Stomach (tissue), 9 donors: Measurements from ENCODE around the gene CCR1. TPM values are rescaled to one million over a fixed set of nuclear protein-coding genes. Genes with fewer than 3 reads are reported as not detected.
"Not testable (repeated sequence)": the region's sequence is repeated elsewhere in the genome, so short reads cannot be mapped to it uniquely, and the experiment has no call there.

ENCODE experiments used
- DNase-seq, 2 donors: peaks; one replicate each; pipeline versions ENCODE4 v3.0.0 to v3.0.0-alpha.2; 2013 to 2019
- H3K27ac ChIP-seq, 5 donors: fragments of 200-600 bp in 4 of 5; sonication (generic) in 4 of 5; one replicate each; pipeline ENCODE4 v1.5.1; 2013 to 2019; ENCODE audit warnings: mild to moderate bottlenecking in 1 of 5, moderate library complexity in 1 of 5
- H3K27me3 ChIP-seq, 3 donors: fragments of 200-600 bp; sonication (generic); one replicate each; pipeline ENCODE4 v1.5.1; 2017 to 2019; ENCODE audit warnings: mixed run types in 1 of 3
- H3K36me3 ChIP-seq, 4 donors: fragments of 200-600 bp; sonication (generic); 1 replicate in 3 of 4; 2 replicates in 1 of 4; pipeline ENCODE4 v1.5.1; 2016 to 2019
- H3K4me1 ChIP-seq, 4 donors: fragments of 200-600 bp; sonication (generic); one replicate each; pipeline ENCODE4 v1.5.1; 2016 to 2019
- H3K4me3 ChIP-seq, 4 donors: fragments of 200-600 bp; sonication (generic) in 3 of 4; one replicate each; pipeline ENCODE4 v1.5.1; 2016 to 2019; ENCODE audit warnings: mild to moderate bottlenecking in 1 of 4
- H3K9me3 ChIP-seq, 4 donors: fragments of 200-600 bp; sonication (generic); one replicate each; pipeline ENCODE4 v1.5.1; 2016 to 2019
- CTCF ChIP-seq, 7 experiments: fragments of 450-650 bp in 4 of 7; fragments of 200-600 bp in 3 of 7; sonication (generic) in 3 of 7; IDR thresholded peaks; one replicate each; pipeline ENCODE4 v1.5.1; 2016 to 2019; ENCODE audit warnings: antibody characterized with exemption in 7 of 7, control low read depth in 2 of 7, mild to moderate bottlenecking in 1 of 7
- EP300 ChIP-seq: sonication (generic); formaldehyde crosslinking; IDR thresholded peaks from one replicate; pipeline ENCODE4 v1.6.1; 2017; ENCODE audit warnings: antibody characterized with exemption
- POLR2A ChIP-seq, 4 donors: fragments of 450-650 bp; IDR thresholded peaks; one replicate each; pipeline ENCODE4 v1.6.1; 2016; ENCODE audit warnings: antibody characterized with exemption in 4 of 4, control low read depth in 2 of 4, mild to moderate bottlenecking in 1 of 4, moderate library complexity in 1 of 4
- POLR2AphosphoS5 ChIP-seq, 3 donors: sonication (generic); formaldehyde crosslinking; IDR thresholded peaks; one replicate each; pipeline ENCODE4 v1.6.1; 2016; ENCODE audit warnings: antibody characterized with exemption in 3 of 3
- WGBS, 5 donors: extraction: QIAGEN DNeasy Blood & Tissue Kit in 3 of 5; methylation state at CpG; one replicate each; pipeline versions ENCODE4 v1.1.5 to v1.1.7; 2013 to 2018; 5-methylcytosine and 5-hydroxymethylcytosine counted together
- intact Hi-C: fragments of 100-400 bp; cut with DNase I; formaldehyde crosslinking; loops from one replicate; pipeline ENCODE4 v1.15.1; 2023; ENCODE audit warnings: low total_unique reads
- polyA plus RNA-seq, 3 donors: library from polyadenylated mRNA; stranded (reverse); fragments of 200-250 nt; gene quantifications; one replicate each; pipeline ENCODE4 v1.2.3, GENCODE V29; 2013
- total RNA-seq, 5 donors: library from RNA; depleted of rRNA; stranded (reverse); fragments of >200 nt; gene quantifications; one replicate each; pipeline versions ENCODE4 v1.1.0 to v1.2.3, GENCODE V29; 2014 to 2016
- donor health status: healthy with polysubstance abuse.
- donor health status: Bipolar disorder and iron deficiency.
- donor health status: healthy.

The CCR1 gene
- total and polyA plus RNA-seq, 8 donors = 1.2 to 3.1 (median 2.6) TPM; not detected in 3

- H3K27me3 ChIP-seq = no peaks in the 10 kb centered on the region
- intact Hi-C loops = no loop called here
- no peak for DNase-seq
- H3K36me3 ChIP-seq = no peaks in the 10 kb centered on the region
- H3K27ac ChIP-seq = no peak overlapping the region
- 66 to 89% (median 85%) methylated on average over 2 to 3 of the region's 3 CpGs for WGBS, 5 donors
- peaks cover 0 to 37% (median 2%) of the 10 kb centered on the region in 4 donors for H3K4me1 ChIP-seq
- H3K4me3 ChIP-seq = no peak overlapping the region
- TF ChIP-seq CTCF (IDR thresholded peaks at IDR 0.05) (no peak), EP300 (no peak), POLR2AphosphoS5 (IDR thresholded peaks at IDR 0.05) (no peak), POLR2A (IDR thresholded peaks at IDR 0.05) (no peak)
- no peaks in the 10 kb centered on the region for H3K9me3 ChIP-seq
Observed at GRCh38 chr3:46209746-46210470, 1.8 kb upstream of the CCR1 start.

- H3K36me3 ChIP-seq = no peaks in the 10 kb centered on the region
- intact Hi-C loops = no loop called here
- H3K9me3 ChIP-seq = no peaks in the 10 kb centered on the region
- DNase-seq = no peak
- TF ChIP-seq POLR2A (IDR thresholded peaks at IDR 0.05) (no peak), EP300 (no peak), POLR2AphosphoS5 (IDR thresholded peaks at IDR 0.05) (no peak), CTCF (IDR thresholded peaks at IDR 0.05) (no peak)
- WGBS, 5 donors = 46 to 65% (median 50%) methylated on average over 2 of the region's 2 CpGs
- H3K27ac ChIP-seq = peak overlapping the region in 2 of 5 donors; percentile 70 to 71
- H3K4me1 ChIP-seq = peaks cover 0 to 29% (median 0%) of the 10 kb centered on the region in 4 donors
- H3K4me3 ChIP-seq = no peak overlapping the region
- no peaks in the 10 kb centered on the region for H3K27me3 ChIP-seq
Observed at GRCh38 chr3:46209053-46209452, 940 bp upstream of the CCR1 start.

- Histone ChIP-seq H3K4me1 (peaks cover 0 to 29% (median 0%) of the 10 kb centered on the region in 4 donors), H3K27ac (peak overlapping the region in 3 of 5 donors; percentile 65 to 71 (median 70)), H3K4me3 (peak overlapping the region in 3 of 4 donors; percentile 20 to 32 (median 31))
- 87 to 94% (median 92%) methylated on average over 6 of the region's 6 CpGs for WGBS, 5 donors
- intact Hi-C loops, DNase-seq, H3K27me3 ChIP-seq, H3K9me3 ChIP-seq, H3K36me3 ChIP-seq: not testable (repeated sequence)
Observed at GRCh38 chr3:46207514-46207913, 599 bp downstream of the CCR1 start.

- Histone ChIP-seq H3K27me3 (no peaks in the 10 kb centered on the region), H3K4me1 (peaks cover 0 to 29% (median 0%) of the 10 kb centered on the region in 4 donors), H3K36me3 (no peaks in the 10 kb centered on the region), H3K4me3 (peak overlapping the region in 3 of 4 donors; percentile 20 to 32 (median 31)), H3K27ac (peak overlapping the region in 3 of 5 donors; percentile 26 to 71 (median 70)), H3K9me3 (no peaks in the 10 kb centered on the region)
- DNase-seq = no peak
- TF ChIP-seq POLR2A (IDR thresholded peaks at IDR 0.05) = no peak
- TF ChIP-seq POLR2AphosphoS5 (IDR thresholded peaks at IDR 0.05) = no peak
- TF ChIP-seq CTCF (IDR thresholded peaks at IDR 0.05) = no peak
- no peak for TF ChIP-seq EP300
- intact Hi-C loops = no loop called here
- WGBS, 5 donors = 69 to 77% (median 73%) methylated on average over 6 of the region's 6 CpGs
Observed at GRCh38 chr3:46206282-46207015, 1.7 kb downstream of the CCR1 start.
